Natural killer cell (primary cell): Measurements from ENCODE around the gene BCL11B. TPM values are rescaled to one million over a fixed set of nuclear protein-coding genes. Genes with fewer than 3 reads are reported as not detected.

Experiments
- ATAC-seq, 3 donors: fragments of 150-1000 bp in 2 of 3; fragments of 200-7000 bp in 1 of 3; cut with Tn5 transposase; 1 replicate in 1 of 3; 2 replicates in 2 of 3; pipeline ENCODE4 v1.10.0; 2021; ENCODE audit warnings: mild to moderate bottlenecking in 2 of 3, moderate library complexity in 2 of 3
- DNase-seq, 2 donors: peaks; one replicate each; pipeline versions ENCODE4 v3.0.0 to v3.0.0-alpha.2; 2013 to 2021; ENCODE audit warnings: mixed read lengths in 1 of 2
- H3K27ac ChIP-seq: one replicate; pipeline ENCODE4 v1.5.1; 2013; ENCODE audit warnings: mild to moderate bottlenecking, low read length
- H3K27me3 ChIP-seq: one replicate; pipeline ENCODE4 v1.6.1; 2013; ENCODE audit warnings: low read length; ENCODE audit not compliant: control insufficient read depth, insufficient read depth
- H3K36me3 ChIP-seq: one replicate; pipeline ENCODE4 v1.6.1; 2013; ENCODE audit warnings: low read length; ENCODE audit not compliant: control insufficient read depth, insufficient read depth
- H3K4me1 ChIP-seq: one replicate; pipeline ENCODE4 v1.6.1; 2013; ENCODE audit warnings: low read length; ENCODE audit not compliant: control insufficient read depth, insufficient read depth
- H3K4me3 ChIP-seq: one replicate; pipeline ENCODE4 v1.5.1; 2013; ENCODE audit warnings: low read length
- H3K9me3 ChIP-seq: one replicate; pipeline ENCODE4 v1.6.1; 2013; ENCODE audit warnings: low read length; ENCODE audit not compliant: control insufficient read depth, insufficient read depth
- H3K27ac Mint-ChIP-seq, 2 donors: one replicate each; pipeline ENCODE4 v1.8.0; 2022; ENCODE audit warnings: mild to moderate bottlenecking in 2 of 2, mixed read lengths in 2 of 2, moderate library complexity in 1 of 2
- H3K27me3 Mint-ChIP-seq, 2 donors: one replicate each; pipeline ENCODE4 v1.8.0; 2022; ENCODE audit warnings: low read depth in 2 of 2, mixed read lengths in 2 of 2
- H3K36me3 Mint-ChIP-seq: one replicate; pipeline ENCODE4 v1.8.0; 2022; ENCODE audit warnings: mixed read lengths
- H3K4me1 Mint-ChIP-seq, 2 donors: one replicate each; pipeline ENCODE4 v1.8.0; 2022; ENCODE audit warnings: mixed read lengths in 2 of 2
- H3K4me3 Mint-ChIP-seq: one replicate; pipeline ENCODE4 v1.8.0; 2022; ENCODE audit warnings: mild to moderate bottlenecking, moderate library complexity, mixed read lengths
- H3K9me3 Mint-ChIP-seq, 2 donors: one replicate each; pipeline ENCODE4 v1.8.0; 2022; ENCODE audit warnings: mixed read lengths in 2 of 2
- CTCF ChIP-seq: fragments of 200-600 bp; IDR thresholded peaks from one replicate; pipeline ENCODE4 v1.8.0; 2022; ENCODE audit warnings: antibody characterized with exemption
- WGBS: methylation state at CpG from one replicate; pipeline ENCODE4 v1.1.7; 2013; ENCODE audit warnings: missing lambda C conversion rate; ENCODE audit not compliant: insufficient coverage; 5-methylcytosine and 5-hydroxymethylcytosine counted together
- intact Hi-C: fragments of 100-400 bp; cut with micrococcal nuclease; formaldehyde crosslinking; loops from one replicate; pipeline ENCODE4 v1.14.2; 2022
- total RNA-seq, 4 donors: library from RNA; stranded (reverse); fragments of 120-200 nt in 1 of 4; gene quantifications; one replicate each; pipeline versions ENCODE4 v1.2.3 to v1.2.4, GENCODE V29; 2013 to 2022

BCL11B gene
- total RNA-seq, 3 donors from 2014 or later (not counting 1 experiment from before 2014, with no cell fraction given) = 43.5 to 61.5 (median 56.2) TPM

GRCh38 chr14:99148131-99148530, 123.9 kb downstream of the BCL11B start:
- no peaks in the 10 kb centered on the region for H3K9me3 Mint-ChIP-seq
- WGBS = 95% methylated on average over 8 of the region's 8 CpGs
- intact Hi-C loops = no loop called here
- no peaks in the 10 kb centered on the region for H3K4me1 Mint-ChIP-seq
- no peaks in the 10 kb centered on the region for H3K4me1 ChIP-seq
- no peak overlapping the region for H3K4me3 ChIP-seq
- H3K27ac Mint-ChIP-seq = no peak overlapping the region
- ATAC-seq (no peak), DNase-seq (no peak)
- H3K27ac ChIP-seq = no peak overlapping the region
- H3K36me3 Mint-ChIP-seq = no peaks in the 10 kb centered on the region
- H3K27me3 Mint-ChIP-seq = peaks cover 6 to 12% of the 10 kb centered on the region in 2 donors
- H3K9me3 ChIP-seq = no peaks in the 10 kb centered on the region
- no peak overlapping the region for H3K4me3 Mint-ChIP-seq
- no peak for TF ChIP-seq CTCF
- peaks cover under 1% of the 10 kb centered on the region for H3K27me3 ChIP-seq
- H3K36me3 ChIP-seq = no peaks in the 10 kb centered on the region

GRCh38 chr14:99147366-99147740, 124.6 kb downstream of the BCL11B start:
- 84% methylated on average over 5 of the region's 5 CpGs for WGBS
- H3K27ac ChIP-seq = no peak overlapping the region
- no peak overlapping the region for H3K27ac Mint-ChIP-seq
- ATAC-seq (no peak), DNase-seq (no peak)
- H3K9me3 Mint-ChIP-seq = no peaks in the 10 kb centered on the region
- H3K27me3 Mint-ChIP-seq = peaks cover 6 to 12% of the 10 kb centered on the region in 2 donors
- H3K4me3 ChIP-seq = no peak overlapping the region
- no peaks in the 10 kb centered on the region for H3K4me1 ChIP-seq
- H3K27me3 ChIP-seq = no peaks in the 10 kb centered on the region
- intact Hi-C loops = no loop called here
- TF ChIP-seq CTCF = no peak
- no peaks in the 10 kb centered on the region for H3K9me3 ChIP-seq
- no peak overlapping the region for H3K4me3 Mint-ChIP-seq
- no peaks in the 10 kb centered on the region for H3K36me3 Mint-ChIP-seq
- no peaks in the 10 kb centered on the region for H3K4me1 Mint-ChIP-seq
- H3K36me3 ChIP-seq = no peaks in the 10 kb centered on the region

- intact Hi-C loops = no loop called here
- H3K4me3 ChIP-seq = no peak overlapping the region
- H3K27me3 ChIP-seq = no peaks in the 10 kb centered on the region
- H3K4me3 Mint-ChIP-seq = no peak overlapping the region
- H3K27ac ChIP-seq = no peak overlapping the region
- WGBS = 80% methylated on average over 27 of the region's 27 CpGs
- H3K9me3 Mint-ChIP-seq = no peaks in the 10 kb centered on the region
- H3K9me3 ChIP-seq = no peaks in the 10 kb centered on the region
- no peak for TF ChIP-seq CTCF
- peaks cover 6 to 7% of the 10 kb centered on the region in 2 donors for H3K27me3 Mint-ChIP-seq
- H3K36me3 ChIP-seq = no peaks in the 10 kb centered on the region
- DNase-seq (no peak), ATAC-seq (no peak)
- no peaks in the 10 kb centered on the region for H3K36me3 Mint-ChIP-seq
- H3K27ac Mint-ChIP-seq = no peak overlapping the region
- no peaks in the 10 kb centered on the region for H3K4me1 Mint-ChIP-seq
- H3K4me1 ChIP-seq = no peaks in the 10 kb centered on the region
Measured at GRCh38 chr14:99146616-99147365, 125.2 kb downstream of the BCL11B start.

GRCh38 chr14:99145307-99145706, 126.7 kb downstream of the BCL11B start:
- Mint-ChIP-seq H3K27ac (no peak overlapping the region), H3K36me3 (no peaks in the 10 kb centered on the region), H3K4me1 (no peaks in the 10 kb centered on the region), H3K9me3 (no peaks in the 10 kb centered on the region), H3K4me3 (no peak overlapping the region), H3K27me3 (peaks cover 6 to 7% of the 10 kb centered on the region in 2 donors)
- DNase-seq (no peak), ATAC-seq (no peak)
- WGBS = 92% methylated on average over 4 of the region's 4 CpGs
- Histone ChIP-seq H3K9me3 (no peaks in the 10 kb centered on the region), H3K27ac (no peak overlapping the region), H3K36me3 (no peaks in the 10 kb centered on the region), H3K4me1 (no peaks in the 10 kb centered on the region), H3K4me3 (no peak overlapping the region), H3K27me3 (no peaks in the 10 kb centered on the region)
- no peak for TF ChIP-seq CTCF
- intact Hi-C loops = no loop called here
